Prostate gland (tissue), 2 donors: Measurements from ENCODE around the gene ZSWIM1.

ENCODE experiments used
- POLR2AphosphoS5 ChIP-seq: sonication (generic); formaldehyde crosslinking; IDR thresholded peaks from one replicate; pipeline ENCODE4 v1.6.1; 2017; ENCODE audit warnings: antibody characterized with exemption
- TF ChIP-seq, protein P1 (sequence below), 4 experiments: fragments of 200-600 bp in 2 of 4; fragments of 450-650 bp in 2 of 4; sonication (generic) in 2 of 4; IDR thresholded peaks; 1 replicate in 3 of 4; 2 replicates in 1 of 4; pipeline ENCODE4 v1.5.1; 2016 to 2019; ENCODE audit warnings: antibody characterized with exemption in 4 of 4, mild to moderate bottlenecking in 2 of 4, moderate library complexity in 2 of 4

- no peak for TF ChIP-seq POLR2AphosphoS5
- TF ChIP-seq, protein P1, sequence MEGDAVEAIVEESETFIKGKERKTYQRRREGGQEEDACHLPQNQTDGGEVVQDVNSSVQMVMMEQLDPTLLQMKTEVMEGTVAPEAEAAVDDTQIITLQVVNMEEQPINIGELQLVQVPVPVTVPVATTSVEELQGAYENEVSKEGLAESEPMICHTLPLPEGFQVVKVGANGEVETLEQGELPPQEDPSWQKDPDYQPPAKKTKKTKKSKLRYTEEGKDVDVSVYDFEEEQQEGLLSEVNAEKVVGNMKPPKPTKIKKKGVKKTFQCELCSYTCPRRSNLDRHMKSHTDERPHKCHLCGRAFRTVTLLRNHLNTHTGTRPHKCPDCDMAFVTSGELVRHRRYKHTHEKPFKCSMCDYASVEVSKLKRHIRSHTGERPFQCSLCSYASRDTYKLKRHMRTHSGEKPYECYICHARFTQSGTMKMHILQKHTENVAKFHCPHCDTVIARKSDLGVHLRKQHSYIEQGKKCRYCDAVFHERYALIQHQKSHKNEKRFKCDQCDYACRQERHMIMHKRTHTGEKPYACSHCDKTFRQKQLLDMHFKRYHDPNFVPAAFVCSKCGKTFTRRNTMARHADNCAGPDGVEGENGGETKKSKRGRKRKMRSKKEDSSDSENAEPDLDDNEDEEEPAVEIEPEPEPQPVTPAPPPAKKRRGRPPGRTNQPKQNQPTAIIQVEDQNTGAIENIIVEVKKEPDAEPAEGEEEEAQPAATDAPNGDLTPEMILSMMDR (IDR thresholded peaks at IDR 0.05) = no peak
Observed at GRCh38 chr20:45918182-45918737, 37.2 kb downstream of the ZSWIM1 start.
